Measurements from ENCODE around the gene PASK.

DNA sequence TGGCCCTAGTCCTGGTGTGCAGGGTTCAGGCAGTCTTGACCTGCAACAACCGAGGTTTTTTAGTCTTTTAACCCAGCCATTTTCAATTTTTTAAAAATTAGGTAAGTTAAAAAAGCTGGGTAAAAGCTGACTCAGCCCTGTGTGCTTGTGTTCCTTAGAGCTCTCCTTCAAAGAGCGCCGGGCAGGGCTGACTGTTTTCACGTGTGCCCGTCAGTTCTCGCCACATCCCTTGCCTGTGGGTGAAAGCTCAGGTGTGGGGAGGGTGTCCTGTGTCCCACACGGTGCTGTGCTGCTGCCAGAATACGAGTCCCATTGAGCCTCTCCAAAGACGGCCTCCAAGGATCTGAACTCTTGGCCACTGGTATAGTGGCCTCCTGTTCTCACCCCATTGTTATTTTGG, 33.9 kb upstream of the PASK start:
- TF ChIP-seq, protein P1, sequence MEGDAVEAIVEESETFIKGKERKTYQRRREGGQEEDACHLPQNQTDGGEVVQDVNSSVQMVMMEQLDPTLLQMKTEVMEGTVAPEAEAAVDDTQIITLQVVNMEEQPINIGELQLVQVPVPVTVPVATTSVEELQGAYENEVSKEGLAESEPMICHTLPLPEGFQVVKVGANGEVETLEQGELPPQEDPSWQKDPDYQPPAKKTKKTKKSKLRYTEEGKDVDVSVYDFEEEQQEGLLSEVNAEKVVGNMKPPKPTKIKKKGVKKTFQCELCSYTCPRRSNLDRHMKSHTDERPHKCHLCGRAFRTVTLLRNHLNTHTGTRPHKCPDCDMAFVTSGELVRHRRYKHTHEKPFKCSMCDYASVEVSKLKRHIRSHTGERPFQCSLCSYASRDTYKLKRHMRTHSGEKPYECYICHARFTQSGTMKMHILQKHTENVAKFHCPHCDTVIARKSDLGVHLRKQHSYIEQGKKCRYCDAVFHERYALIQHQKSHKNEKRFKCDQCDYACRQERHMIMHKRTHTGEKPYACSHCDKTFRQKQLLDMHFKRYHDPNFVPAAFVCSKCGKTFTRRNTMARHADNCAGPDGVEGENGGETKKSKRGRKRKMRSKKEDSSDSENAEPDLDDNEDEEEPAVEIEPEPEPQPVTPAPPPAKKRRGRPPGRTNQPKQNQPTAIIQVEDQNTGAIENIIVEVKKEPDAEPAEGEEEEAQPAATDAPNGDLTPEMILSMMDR (IDR thresholded peaks at IDR 0.05; ENCODE audit: poor library complexity) = no peak
- TF ChIP-seq EZH2 (IDR thresholded peaks at IDR 0.05; ENCODE audit: borderline replicate concordance) (no peak), EZH2phosphoT487 (IDR thresholded peaks at IDR 0.05; ENCODE audit: low read depth, severe bottlenecking, unreplicated experiment) (no peak)

Measured in hepatocyte (in vitro differentiated cells).